ENCODE measurements around the gene COX20. TPM values are rescaled to one million over a fixed set of nuclear protein-coding genes. Genes with fewer than 3 reads are reported as not detected.

The COX20 gene
- polyA plus RNA-seq, 1 of the 3 experiments (the other 2 are of a cell fraction) = 24.8 TPM

DNA sequence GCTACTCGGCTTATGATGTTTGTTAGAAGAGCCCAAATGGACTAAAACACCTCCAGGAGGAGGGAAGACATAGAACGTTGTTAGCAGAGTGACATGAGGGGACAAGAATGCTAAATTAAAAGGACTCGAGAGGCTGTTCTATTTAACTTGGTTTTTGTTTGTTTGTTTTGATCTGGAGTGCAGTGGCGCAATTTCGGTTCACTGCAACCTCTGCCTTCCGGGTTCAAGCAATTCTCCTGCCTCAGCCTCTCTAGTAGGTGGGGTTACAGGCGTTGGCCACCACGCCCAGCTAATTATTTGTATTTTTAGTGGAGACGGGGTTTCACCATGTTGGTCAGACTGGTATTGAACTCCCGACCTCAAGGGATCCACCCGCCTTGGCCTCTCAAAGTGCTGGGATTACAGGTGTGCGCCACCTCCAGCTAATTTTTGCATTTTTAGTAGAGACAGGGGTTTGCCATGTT, 33.9 kb downstream of the COX20 start:
- TF ChIP-seq JUND (IDR thresholded peaks at IDR 0.05) (no peak), RFX5 (IDR thresholded peaks at IDR 0.05; ENCODE audit: low read length) (no peak)
- H4K20me1 ChIP-seq (ENCODE audit: insufficient read depth) = no peaks in the 10 kb centered on the region
- ChIA-PET CTCF (no interaction called here), POLR2A (no interaction called here)
- no peak overlapping the region for H2AFZ ChIP-seq (ENCODE audit: low read depth)
- no peaks in the 10 kb centered on the region for H3K36me3 ChIP-seq (replicated peaks in 1 of 2; ENCODE audit: control insufficient read depth in 1 of 2, insufficient read depth in 2 of 2, low read length in 1 of 2)
- peaks cover 8% of the 10 kb centered on the region for H3F3A ChIP-seq (replicated peaks; ENCODE audit: insufficient read depth)
- H3K4me3 ChIP-seq (ENCODE audit: low read depth in 2 of 2, low read length in 1 of 2) = no peak overlapping the region
- no peaks in the 10 kb centered on the region for H3K27me3 ChIP-seq (ENCODE audit: insufficient read depth)
- H3K9ac ChIP-seq = no peak overlapping the region
- WGBS (ENCODE audit: low lambda C conversion rate) = 91% methylated on average over 12 of the region's 12 CpGs
- DNase-seq = no peak
- H3K9me3 ChIP-seq = no peaks in the 10 kb centered on the region
- H3K27ac ChIP-seq (ENCODE audit: low read depth in 2 of 2, low read length in 1 of 2) = no peak overlapping the region
- H3K79me2 ChIP-seq (ENCODE audit: insufficient read depth) = no peaks in the 10 kb centered on the region
- peaks cover 7 to 10% of the 10 kb centered on the region in 2 experiments; a peak in 3 of 4 replicates for H3K4me1 ChIP-seq (ENCODE audit: control insufficient read depth in 1 of 2, insufficient read depth in 2 of 2, low read depth in 1 of 2, low read length in 1 of 2)
- no peak overlapping the region for H3K4me2 ChIP-seq
- H3K9me2 ChIP-seq = no peaks in the 10 kb centered on the region

- no peaks in the 10 kb centered on the region for H3K36me3 ChIP-seq (replicated peaks in 1 of 2; ENCODE audit: control insufficient read depth in 1 of 2, insufficient read depth in 2 of 2, low read length in 1 of 2)
- H3K4me2 ChIP-seq = no peak overlapping the region
- H3K27me3 ChIP-seq (ENCODE audit: insufficient read depth) = no peaks in the 10 kb centered on the region
- no peak overlapping the region for H2AFZ ChIP-seq (ENCODE audit: low read depth)
- H3K9ac ChIP-seq = no peak overlapping the region
- no peaks in the 10 kb centered on the region for H3K79me2 ChIP-seq (ENCODE audit: insufficient read depth)
- peaks cover 8% of the 10 kb centered on the region for H3F3A ChIP-seq (replicated peaks; ENCODE audit: insufficient read depth)
- no peak for DNase-seq
- ChIA-PET POLR2A (no interaction called here), CTCF (no interaction called here)
- H3K27ac ChIP-seq (ENCODE audit: low read depth in 2 of 2, low read length in 1 of 2) = no peak overlapping the region
- TF ChIP-seq USF2 (IDR thresholded peaks at IDR 0.05; ENCODE audit: borderline replicate concordance, low read depth, low read length) (no peak), FOSL2 (IDR thresholded peaks at IDR 0.05; ENCODE audit: borderline replicate concordance, low read depth) (no peak), CHD2 (IDR thresholded peaks at IDR 0.05; ENCODE audit: low read length, partially characterized antibody) (no peak), PBX3 (IDR thresholded peaks at IDR 0.05) (no peak), MAX (IDR thresholded peaks at IDR 0.05; ENCODE audit: low read depth) (no peak), TAF1 (IDR thresholded peaks at IDR 0.05; ENCODE audit: borderline replicate concordance, low read depth, low read length) (no peak), SMC3 (IDR thresholded peaks at IDR 0.05; ENCODE audit: low read depth, low read length) (no peak), REST (IDR thresholded peaks at IDR 0.05; ENCODE audit: low read depth, low read length) (no peak), POLR2AphosphoS5 (IDR thresholded peaks at IDR 0.05; ENCODE audit: low read depth, low read length) (no peak), RXRA (IDR thresholded peaks at IDR 0.05; ENCODE audit: borderline replicate concordance, low read depth) (no peak)
- TF ChIP-seq, protein P1, sequence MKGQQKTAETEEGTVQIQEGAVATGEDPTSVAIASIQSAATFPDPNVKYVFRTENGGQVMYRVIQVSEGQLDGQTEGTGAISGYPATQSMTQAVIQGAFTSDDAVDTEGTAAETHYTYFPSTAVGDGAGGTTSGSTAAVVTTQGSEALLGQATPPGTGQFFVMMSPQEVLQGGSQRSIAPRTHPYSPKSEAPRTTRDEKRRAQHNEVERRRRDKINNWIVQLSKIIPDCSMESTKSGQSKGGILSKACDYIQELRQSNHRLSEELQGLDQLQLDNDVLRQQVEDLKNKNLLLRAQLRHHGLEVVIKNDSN (IDR thresholded peaks at IDR 0.05; ENCODE audit: borderline replicate concordance, low read depth) = no peak
- WGBS (ENCODE audit: low lambda C conversion rate) = 92% methylated on average over 4 of the region's 4 CpGs
- no peaks in the 10 kb centered on the region for H4K20me1 ChIP-seq (ENCODE audit: insufficient read depth)
- H3K9me3 ChIP-seq = no peaks in the 10 kb centered on the region
- H3K4me1 ChIP-seq (ENCODE audit: control insufficient read depth in 1 of 2, insufficient read depth in 2 of 2, low read depth in 1 of 2, low read length in 1 of 2) = peaks cover 5 to 6% of the 10 kb centered on the region in 2 experiments; a peak in 3 of 4 replicates
- no peaks in the 10 kb centered on the region for H3K9me2 ChIP-seq
- no peak overlapping the region for H3K4me3 ChIP-seq (ENCODE audit: low read depth in 2 of 2, low read length in 1 of 2)
Observed at GRCh38 chr1:244869950-244870349, 34.5 kb downstream of the COX20 start.
